Loucy (cell line): ENCODE measurements around the gene RAB35.

Experiments used
- EZH2phosphoT487 ChIP-seq: fragments of 200-600 bp; IDR thresholded peaks from 2 replicates; pipeline ENCODE4 v1.6.1; 2018; ENCODE audit warnings: antibody characterized with exemption, mild to moderate bottlenecking, moderate library complexity, borderline replicate concordance
- TF ChIP-seq, protein P1 (sequence below): fragments of 200-600 bp; sonication (generic); conservative IDR thresholded peaks from 2 replicates; pipeline ENCODE4 v1.5.1; 2014; ENCODE audit warnings: mild to moderate bottlenecking, antibody characterized with exemption, low read length

DNA sequence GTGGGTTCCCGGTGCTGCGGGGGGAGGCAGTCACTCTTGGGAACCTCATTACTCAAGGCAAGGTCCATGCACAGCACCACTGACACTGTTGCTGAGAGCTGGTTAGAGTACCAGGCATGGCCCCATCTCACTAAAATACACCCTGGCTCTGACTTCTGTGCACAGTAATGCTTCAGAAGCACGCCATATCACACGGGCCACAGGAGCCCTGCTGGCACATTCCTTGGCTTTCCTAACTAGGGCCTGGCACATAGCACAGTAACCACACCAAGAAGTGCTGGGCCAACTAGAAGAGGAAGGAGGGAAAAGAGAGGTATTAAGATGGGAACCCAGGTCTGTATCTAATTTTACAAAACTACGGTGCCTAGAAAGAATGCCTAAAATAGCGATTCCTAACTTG is 13.5 kb upstream of the RAB35 start:
- TF ChIP-seq, protein P1, sequence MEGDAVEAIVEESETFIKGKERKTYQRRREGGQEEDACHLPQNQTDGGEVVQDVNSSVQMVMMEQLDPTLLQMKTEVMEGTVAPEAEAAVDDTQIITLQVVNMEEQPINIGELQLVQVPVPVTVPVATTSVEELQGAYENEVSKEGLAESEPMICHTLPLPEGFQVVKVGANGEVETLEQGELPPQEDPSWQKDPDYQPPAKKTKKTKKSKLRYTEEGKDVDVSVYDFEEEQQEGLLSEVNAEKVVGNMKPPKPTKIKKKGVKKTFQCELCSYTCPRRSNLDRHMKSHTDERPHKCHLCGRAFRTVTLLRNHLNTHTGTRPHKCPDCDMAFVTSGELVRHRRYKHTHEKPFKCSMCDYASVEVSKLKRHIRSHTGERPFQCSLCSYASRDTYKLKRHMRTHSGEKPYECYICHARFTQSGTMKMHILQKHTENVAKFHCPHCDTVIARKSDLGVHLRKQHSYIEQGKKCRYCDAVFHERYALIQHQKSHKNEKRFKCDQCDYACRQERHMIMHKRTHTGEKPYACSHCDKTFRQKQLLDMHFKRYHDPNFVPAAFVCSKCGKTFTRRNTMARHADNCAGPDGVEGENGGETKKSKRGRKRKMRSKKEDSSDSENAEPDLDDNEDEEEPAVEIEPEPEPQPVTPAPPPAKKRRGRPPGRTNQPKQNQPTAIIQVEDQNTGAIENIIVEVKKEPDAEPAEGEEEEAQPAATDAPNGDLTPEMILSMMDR: no peak
- no peak for TF ChIP-seq EZH2phosphoT487
